WTC11 (cell line): ENCODE results near the gene AGBL4. TPM values are rescaled to one million over a fixed set of nuclear protein-coding genes. Genes with fewer than 3 reads are reported as not detected.

Source experiments
- ATAC-seq: fragments of 200-7000 bp; cut with Tn5 transposase; 2 replicates; pipeline ENCODE4 v1.10.0; 2021; ENCODE audit warnings: mild to moderate bottlenecking, moderate library complexity
- CTCF ChIA-PET: fragments of 300-600 bp; sonication (Branson Sonifier 250); formaldehyde crosslinking; loops from one replicate; lab custom pipeline; 2021; ENCODE audit warnings: antibody characterized with exemption; lab: Charles Lee
- POLR2A ChIA-PET: fragments of 350-600 bp; sonication (Branson Sonifier 250); formaldehyde crosslinking; loops from one replicate; lab custom pipeline; 2021; ENCODE audit warnings: antibody characterized with exemption; lab: Charles Lee
- DNase-seq: peaks from one replicate; pipeline ENCODE4 v3.0.0; 2021; ENCODE audit warnings: low spot score
- H3K27ac Mint-ChIP-seq: 2 replicates; pipeline ENCODE4 v1.8.0; 2021; ENCODE audit warnings: mixed read lengths
- H3K27me3 Mint-ChIP-seq: 2 replicates; pipeline ENCODE4 v1.8.0; 2021; ENCODE audit warnings: low read depth, mild to moderate bottlenecking, moderate library complexity, mixed read lengths
- H3K36me3 Mint-ChIP-seq: 2 replicates; pipeline ENCODE4 v1.8.0; 2021; ENCODE audit warnings: mixed read lengths
- H3K4me1 Mint-ChIP-seq: 2 replicates; pipeline ENCODE4 v1.8.0; 2022; ENCODE audit warnings: mixed read lengths
- H3K4me3 Mint-ChIP-seq: 2 replicates; pipeline ENCODE4 v1.8.0; 2021; ENCODE audit warnings: mild to moderate bottlenecking, moderate library complexity, mixed read lengths
- H3K9me3 Mint-ChIP-seq: 2 replicates; pipeline ENCODE4 v1.8.0; 2021; ENCODE audit warnings: mixed read lengths
- ATF1 ChIP-seq: sonication (generic); formaldehyde crosslinking; IDR thresholded peaks from 2 replicates; pipeline ENCODE4 v1.8.1; 2023; ENCODE audit warnings: mild to moderate bottlenecking, moderate library complexity, missing genetic modification reagents
- FOXK1 ChIP-seq: sonication (generic); formaldehyde crosslinking; IDR thresholded peaks from 2 replicates; pipeline ENCODE4 v1.8.0; 2022; ENCODE audit warnings: mild to moderate bottlenecking, moderate library complexity, missing genetic modification reagents
- HMGA2 ChIP-seq: fragments of 250-450 bp; sonication (Bioruptor Pico); IDR thresholded peaks from 2 replicates; pipeline ENCODE4 v1.4.0; 2021; ENCODE audit warnings: mild to moderate bottlenecking, moderate library complexity
- NFYB ChIP-seq: sonication (generic); formaldehyde crosslinking; conservative IDR thresholded peaks from 2 replicates; pipeline ENCODE4 v1.8.0; 2022; ENCODE audit warnings: low read depth, missing genetic modification reagents
- OVOL2 ChIP-seq: fragments of 250-450 bp; sonication (Bioruptor Pico); IDR thresholded peaks from 2 replicates; pipeline ENCODE4 v1.9.0; 2021; ENCODE audit warnings: mild to moderate bottlenecking, borderline replicate concordance
- SP1 ChIP-seq: sonication (generic); formaldehyde crosslinking; conservative IDR thresholded peaks from 2 replicates; pipeline ENCODE4 v1.8.1; 2022; ENCODE audit warnings: missing genetic modification reagents
- ZBTB21 ChIP-seq: sonication (generic); formaldehyde crosslinking; IDR thresholded peaks from 2 replicates; pipeline ENCODE4 v1.8.1; 2023; ENCODE audit warnings: mild to moderate bottlenecking, missing genetic modification reagents, borderline replicate concordance
- total RNA-seq: library from RNA; stranded (reverse); gene quantifications from 3 replicates; pipeline ENCODE4 v1.2.3, GENCODE V29; 2021
- TF ChIP-seq, protein P1 (sequence below): fragments of 250-450 bp; sonication (Bioruptor Pico); IDR thresholded peaks from 2 replicates; pipeline ENCODE4 v2.1.2; 2022; ENCODE audit warnings: mild to moderate bottlenecking, moderate library complexity
- TF ChIP-seq, protein P2 (sequence below): sonication (generic); formaldehyde crosslinking; IDR thresholded peaks from 2 replicates; pipeline ENCODE4 v1.8.0; 2023; ENCODE audit warnings: mild to moderate bottlenecking, missing genetic modification reagents
- TF ChIP-seq, protein P3 (sequence below): sonication (generic); formaldehyde crosslinking; IDR thresholded peaks from 2 replicates; pipeline ENCODE4 v1.8.0; 2022; ENCODE audit warnings: mild to moderate bottlenecking, missing genetic modification reagents
- TF ChIP-seq, protein P4 (sequence below): fragments of 250-450 bp; sonication (Bioruptor Pico); IDR thresholded peaks from 2 replicates; pipeline ENCODE4 v1.8.0; 2021; ENCODE audit warnings: mild to moderate bottlenecking
- TF ChIP-seq, protein P5 (sequence below): sonication (generic); formaldehyde crosslinking; IDR thresholded peaks from 2 replicates; pipeline ENCODE4 v1.8.0; 2022; ENCODE audit warnings: missing genetic modification reagents
- TF ChIP-seq, protein P6 (sequence below): sonication (generic); formaldehyde crosslinking; IDR thresholded peaks from 2 replicates; pipeline ENCODE4 v1.8.1; 2023; ENCODE audit warnings: mild to moderate bottlenecking, missing genetic modification reagents, borderline replicate concordance
- TF ChIP-seq, protein P7 (sequence below): sonication (generic); formaldehyde crosslinking; IDR thresholded peaks from 2 replicates; pipeline ENCODE4 v1.8.1; 2022; ENCODE audit warnings: missing genetic modification reagents, borderline replicate concordance
- TF ChIP-seq, protein P8 (sequence below): sonication (generic); formaldehyde crosslinking; IDR thresholded peaks from 2 replicates; pipeline ENCODE4 v1.8.0; 2022; ENCODE audit warnings: mild to moderate bottlenecking, missing genetic modification reagents

The AGBL4 gene
- total RNA-seq, 1 experiment from 2014 or later = 0.87 TPM

DNA sequence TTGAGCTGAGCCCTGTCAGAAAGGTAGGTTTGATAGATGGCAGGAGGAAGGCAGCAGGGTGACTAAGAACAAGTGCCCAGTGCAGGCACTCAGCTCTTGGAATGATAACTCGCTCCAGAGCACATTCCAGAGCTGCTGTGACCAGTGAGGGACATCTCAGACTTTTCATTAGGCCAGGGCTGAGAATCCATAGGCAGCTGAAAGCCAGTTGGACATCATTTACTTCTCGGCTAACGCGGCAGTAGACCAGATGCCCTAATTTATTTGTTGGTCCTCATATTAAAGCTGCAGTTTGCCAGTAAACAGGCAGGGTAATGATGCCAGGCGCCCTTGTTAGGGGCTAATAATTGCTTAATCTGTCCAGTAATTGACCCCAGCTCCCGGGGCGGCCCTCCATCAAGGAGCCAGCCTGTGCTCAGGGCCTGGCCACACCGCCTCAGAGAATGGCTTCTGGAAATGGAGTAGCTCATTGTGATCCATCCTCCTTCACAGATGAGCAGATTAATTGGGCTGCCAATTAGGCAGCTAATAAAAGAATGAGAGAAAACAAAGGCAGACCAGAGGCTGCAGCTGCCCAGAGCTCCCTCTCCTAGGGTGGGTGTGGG, 1369.0 kb downstream of the AGBL4 start:
- H3K9me3 Mint-ChIP-seq = no peaks in the 10 kb centered on the region
- ChIA-PET CTCF (interaction anchor here (1.0 kb wide), 1 partner anchor 23 kb away, joined by 6 read pairs; no protein-coding TSS in a partner anchor), POLR2A (no interaction called here)
- H3K4me1 Mint-ChIP-seq = peaks cover 8% of the 10 kb centered on the region
- H3K27ac Mint-ChIP-seq = no peak overlapping the region
- no peak overlapping the region for H3K4me3 Mint-ChIP-seq
- H3K36me3 Mint-ChIP-seq = no peaks in the 10 kb centered on the region
- DNase-seq (no peak), ATAC-seq (no peak)
- TF ChIP-seq ATF1 (CRISPR knock-in tag) = no peak
- TF ChIP-seq, protein P1, sequence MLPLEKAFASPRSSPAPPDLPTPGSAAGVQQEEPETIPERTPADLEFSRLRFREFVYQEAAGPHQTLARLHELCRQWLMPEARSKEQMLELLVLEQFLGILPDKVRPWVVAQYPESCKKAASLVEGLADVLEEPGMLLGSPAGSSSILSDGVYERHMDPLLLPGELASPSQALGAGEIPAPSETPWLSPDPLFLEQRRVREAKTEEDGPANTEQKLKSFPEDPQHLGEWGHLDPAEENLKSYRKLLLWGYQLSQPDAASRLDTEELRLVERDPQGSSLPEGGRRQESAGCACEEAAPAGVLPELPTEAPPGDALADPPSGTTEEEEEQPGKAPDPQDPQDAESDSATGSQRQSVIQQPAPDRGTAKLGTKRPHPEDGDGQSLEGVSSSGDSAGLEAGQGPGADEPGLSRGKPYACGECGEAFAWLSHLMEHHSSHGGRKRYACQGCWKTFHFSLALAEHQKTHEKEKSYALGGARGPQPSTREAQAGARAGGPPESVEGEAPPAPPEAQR = no peak
- TF ChIP-seq, protein P2, sequence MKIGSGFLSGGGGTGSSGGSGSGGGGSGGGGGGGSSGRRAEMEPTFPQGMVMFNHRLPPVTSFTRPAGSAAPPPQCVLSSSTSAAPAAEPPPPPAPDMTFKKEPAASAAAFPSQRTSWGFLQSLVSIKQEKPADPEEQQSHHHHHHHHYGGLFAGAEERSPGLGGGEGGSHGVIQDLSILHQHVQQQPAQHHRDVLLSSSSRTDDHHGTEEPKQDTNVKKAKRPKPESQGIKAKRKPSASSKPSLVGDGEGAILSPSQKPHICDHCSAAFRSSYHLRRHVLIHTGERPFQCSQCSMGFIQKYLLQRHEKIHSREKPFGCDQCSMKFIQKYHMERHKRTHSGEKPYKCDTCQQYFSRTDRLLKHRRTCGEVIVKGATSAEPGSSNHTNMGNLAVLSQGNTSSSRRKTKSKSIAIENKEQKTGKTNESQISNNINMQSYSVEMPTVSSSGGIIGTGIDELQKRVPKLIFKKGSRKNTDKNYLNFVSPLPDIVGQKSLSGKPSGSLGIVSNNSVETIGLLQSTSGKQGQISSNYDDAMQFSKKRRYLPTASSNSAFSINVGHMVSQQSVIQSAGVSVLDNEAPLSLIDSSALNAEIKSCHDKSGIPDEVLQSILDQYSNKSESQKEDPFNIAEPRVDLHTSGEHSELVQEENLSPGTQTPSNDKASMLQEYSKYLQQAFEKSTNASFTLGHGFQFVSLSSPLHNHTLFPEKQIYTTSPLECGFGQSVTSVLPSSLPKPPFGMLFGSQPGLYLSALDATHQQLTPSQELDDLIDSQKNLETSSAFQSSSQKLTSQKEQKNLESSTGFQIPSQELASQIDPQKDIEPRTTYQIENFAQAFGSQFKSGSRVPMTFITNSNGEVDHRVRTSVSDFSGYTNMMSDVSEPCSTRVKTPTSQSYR (CRISPR knock-in tag) = no peak
- no peak for TF ChIP-seq OVOL2
- TF ChIP-seq, protein P3, sequence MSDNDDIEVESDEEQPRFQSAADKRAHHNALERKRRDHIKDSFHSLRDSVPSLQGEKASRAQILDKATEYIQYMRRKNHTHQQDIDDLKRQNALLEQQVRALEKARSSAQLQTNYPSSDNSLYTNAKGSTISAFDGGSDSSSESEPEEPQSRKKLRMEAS (CRISPR knock-in tag) = no peak
- TF ChIP-seq, protein P4, sequence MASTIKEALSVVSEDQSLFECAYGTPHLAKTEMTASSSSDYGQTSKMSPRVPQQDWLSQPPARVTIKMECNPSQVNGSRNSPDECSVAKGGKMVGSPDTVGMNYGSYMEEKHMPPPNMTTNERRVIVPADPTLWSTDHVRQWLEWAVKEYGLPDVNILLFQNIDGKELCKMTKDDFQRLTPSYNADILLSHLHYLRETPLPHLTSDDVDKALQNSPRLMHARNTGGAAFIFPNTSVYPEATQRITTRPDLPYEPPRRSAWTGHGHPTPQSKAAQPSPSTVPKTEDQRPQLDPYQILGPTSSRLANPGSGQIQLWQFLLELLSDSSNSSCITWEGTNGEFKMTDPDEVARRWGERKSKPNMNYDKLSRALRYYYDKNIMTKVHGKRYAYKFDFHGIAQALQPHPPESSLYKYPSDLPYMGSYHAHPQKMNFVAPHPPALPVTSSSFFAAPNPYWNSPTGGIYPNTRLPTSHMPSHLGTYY (CRISPR knock-in tag) = no peak
- TF ChIP-seq, protein P5, sequence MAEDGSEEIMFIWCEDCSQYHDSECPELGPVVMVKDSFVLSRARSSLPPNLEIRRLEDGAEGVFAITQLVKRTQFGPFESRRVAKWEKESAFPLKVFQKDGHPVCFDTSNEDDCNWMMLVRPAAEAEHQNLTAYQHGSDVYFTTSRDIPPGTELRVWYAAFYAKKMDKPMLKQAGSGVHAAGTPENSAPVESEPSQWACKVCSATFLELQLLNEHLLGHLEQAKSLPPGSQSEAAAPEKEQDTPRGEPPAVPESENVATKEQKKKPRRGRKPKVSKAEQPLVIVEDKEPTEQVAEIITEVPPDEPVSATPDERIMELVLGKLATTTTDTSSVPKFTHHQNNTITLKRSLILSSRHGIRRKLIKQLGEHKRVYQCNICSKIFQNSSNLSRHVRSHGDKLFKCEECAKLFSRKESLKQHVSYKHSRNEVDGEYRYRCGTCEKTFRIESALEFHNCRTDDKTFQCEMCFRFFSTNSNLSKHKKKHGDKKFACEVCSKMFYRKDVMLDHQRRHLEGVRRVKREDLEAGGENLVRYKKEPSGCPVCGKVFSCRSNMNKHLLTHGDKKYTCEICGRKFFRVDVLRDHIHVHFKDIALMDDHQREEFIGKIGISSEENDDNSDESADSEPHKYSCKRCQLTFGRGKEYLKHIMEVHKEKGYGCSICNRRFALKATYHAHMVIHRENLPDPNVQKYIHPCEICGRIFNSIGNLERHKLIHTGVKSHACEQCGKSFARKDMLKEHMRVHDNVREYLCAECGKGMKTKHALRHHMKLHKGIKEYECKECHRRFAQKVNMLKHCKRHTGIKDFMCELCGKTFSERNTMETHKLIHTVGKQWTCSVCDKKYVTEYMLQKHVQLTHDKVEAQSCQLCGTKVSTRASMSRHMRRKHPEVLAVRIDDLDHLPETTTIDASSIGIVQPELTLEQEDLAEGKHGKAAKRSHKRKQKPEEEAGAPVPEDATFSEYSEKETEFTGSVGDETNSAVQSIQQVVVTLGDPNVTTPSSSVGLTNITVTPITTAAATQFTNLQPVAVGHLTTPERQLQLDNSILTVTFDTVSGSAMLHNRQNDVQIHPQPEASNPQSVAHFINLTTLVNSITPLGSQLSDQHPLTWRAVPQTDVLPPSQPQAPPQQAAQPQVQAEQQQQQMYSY (CRISPR knock-in tag) = no peak
- TF ChIP-seq, protein P6, sequence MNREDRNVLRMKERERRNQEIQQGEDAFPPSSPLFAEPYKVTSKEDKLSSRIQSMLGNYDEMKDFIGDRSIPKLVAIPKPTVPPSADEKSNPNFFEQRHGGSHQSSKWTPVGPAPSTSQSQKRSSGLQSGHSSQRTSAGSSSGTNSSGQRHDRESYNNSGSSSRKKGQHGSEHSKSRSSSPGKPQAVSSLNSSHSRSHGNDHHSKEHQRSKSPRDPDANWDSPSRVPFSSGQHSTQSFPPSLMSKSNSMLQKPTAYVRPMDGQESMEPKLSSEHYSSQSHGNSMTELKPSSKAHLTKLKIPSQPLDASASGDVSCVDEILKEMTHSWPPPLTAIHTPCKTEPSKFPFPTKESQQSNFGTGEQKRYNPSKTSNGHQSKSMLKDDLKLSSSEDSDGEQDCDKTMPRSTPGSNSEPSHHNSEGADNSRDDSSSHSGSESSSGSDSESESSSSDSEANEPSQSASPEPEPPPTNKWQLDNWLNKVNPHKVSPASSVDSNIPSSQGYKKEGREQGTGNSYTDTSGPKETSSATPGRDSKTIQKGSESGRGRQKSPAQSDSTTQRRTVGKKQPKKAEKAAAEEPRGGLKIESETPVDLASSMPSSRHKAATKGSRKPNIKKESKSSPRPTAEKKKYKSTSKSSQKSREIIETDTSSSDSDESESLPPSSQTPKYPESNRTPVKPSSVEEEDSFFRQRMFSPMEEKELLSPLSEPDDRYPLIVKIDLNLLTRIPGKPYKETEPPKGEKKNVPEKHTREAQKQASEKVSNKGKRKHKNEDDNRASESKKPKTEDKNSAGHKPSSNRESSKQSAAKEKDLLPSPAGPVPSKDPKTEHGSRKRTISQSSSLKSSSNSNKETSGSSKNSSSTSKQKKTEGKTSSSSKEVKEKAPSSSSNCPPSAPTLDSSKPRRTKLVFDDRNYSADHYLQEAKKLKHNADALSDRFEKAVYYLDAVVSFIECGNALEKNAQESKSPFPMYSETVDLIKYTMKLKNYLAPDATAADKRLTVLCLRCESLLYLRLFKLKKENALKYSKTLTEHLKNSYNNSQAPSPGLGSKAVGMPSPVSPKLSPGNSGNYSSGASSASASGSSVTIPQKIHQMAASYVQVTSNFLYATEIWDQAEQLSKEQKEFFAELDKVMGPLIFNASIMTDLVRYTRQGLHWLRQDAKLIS (CRISPR knock-in tag) = no peak
- TF ChIP-seq ZBTB21 = no peak
- TF ChIP-seq SP1 (CRISPR knock-in tag) = no peak
- no peak for TF ChIP-seq HMGA2 (CRISPR knock-in tag)
- TF ChIP-seq NFYB = no peak
- TF ChIP-seq, protein P7, sequence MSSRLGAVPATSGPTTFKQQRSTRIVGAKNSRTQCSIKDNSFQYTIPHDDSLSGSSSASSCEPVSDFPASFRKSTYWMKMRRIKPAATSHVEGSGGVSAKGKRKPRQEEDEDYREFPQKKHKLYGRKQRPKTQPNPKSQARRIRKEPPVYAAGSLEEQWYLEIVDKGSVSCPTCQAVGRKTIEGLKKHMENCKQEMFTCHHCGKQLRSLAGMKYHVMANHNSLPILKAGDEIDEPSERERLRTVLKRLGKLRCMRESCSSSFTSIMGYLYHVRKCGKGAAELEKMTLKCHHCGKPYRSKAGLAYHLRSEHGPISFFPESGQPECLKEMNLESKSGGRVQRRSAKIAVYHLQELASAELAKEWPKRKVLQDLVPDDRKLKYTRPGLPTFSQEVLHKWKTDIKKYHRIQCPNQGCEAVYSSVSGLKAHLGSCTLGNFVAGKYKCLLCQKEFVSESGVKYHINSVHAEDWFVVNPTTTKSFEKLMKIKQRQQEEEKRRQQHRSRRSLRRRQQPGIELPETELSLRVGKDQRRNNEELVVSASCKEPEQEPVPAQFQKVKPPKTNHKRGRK (CRISPR knock-in tag) = no peak
- no peak for TF ChIP-seq FOXK1
- TF ChIP-seq, protein P8, sequence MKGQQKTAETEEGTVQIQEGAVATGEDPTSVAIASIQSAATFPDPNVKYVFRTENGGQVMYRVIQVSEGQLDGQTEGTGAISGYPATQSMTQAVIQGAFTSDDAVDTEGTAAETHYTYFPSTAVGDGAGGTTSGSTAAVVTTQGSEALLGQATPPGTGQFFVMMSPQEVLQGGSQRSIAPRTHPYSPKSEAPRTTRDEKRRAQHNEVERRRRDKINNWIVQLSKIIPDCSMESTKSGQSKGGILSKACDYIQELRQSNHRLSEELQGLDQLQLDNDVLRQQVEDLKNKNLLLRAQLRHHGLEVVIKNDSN (CRISPR knock-in tag) = no peak
- H3K27me3 Mint-ChIP-seq = 0 out of 2 replicates have a peak, but pooled peaks cover 4% of the 10 kb centered on the region
